A549 (cell line): ENCODE measurements around the gene CPED1.

Source experiments
- BHLHE40 ChIP-seq: IDR thresholded peaks from 2 replicates; pipeline ENCODE4 v1.6.1; 2012; ENCODE audit warnings: low read depth, low read length, inconsistent platforms
- CBX2 ChIP-seq: fragments of 200-600 bp; sonication (generic); IDR thresholded peaks from 2 replicates; pipeline ENCODE4 v1.6.1; 2016; ENCODE audit warnings: low read depth, mild to moderate bottlenecking, borderline replicate concordance
- CEBPB ChIP-seq, 2 experiments: fragments of >200 bp in 1 of 2; sonication (Bioruptor Twin) in 1 of 2; formaldehyde crosslinking in 1 of 2; IDR thresholded peaks; 2 replicates each; pipeline ENCODE4 v1.6.1; 2012 to 2016
- CHD4 ChIP-seq: fragments of 200-600 bp; sonication (generic); IDR thresholded peaks from 2 replicates; pipeline ENCODE4 v1.6.1; 2016; ENCODE audit warnings: antibody characterized with exemption, mild to moderate bottlenecking, borderline replicate concordance
- JUNB ChIP-seq: fragments of >200 bp; sonication (Bioruptor Twin); formaldehyde crosslinking; IDR thresholded peaks from 2 replicates; pipeline ENCODE4 v1.6.1; 2016
- POLR2A ChIP-seq: IDR thresholded peaks from 2 replicates; pipeline ENCODE4 v1.6.1; 2012; ENCODE audit warnings: mild to moderate bottlenecking, low read length
- POLR2AphosphoS2 ChIP-seq: conservative IDR thresholded peaks from 2 replicates; pipeline ENCODE4 v1.6.1; 2012; ENCODE audit warnings: low read length, improper control_type of control experiment, inconsistent platforms
- RNF2 ChIP-seq: fragments of 200-600 bp; sonication (generic); IDR thresholded peaks from 2 replicates; pipeline ENCODE4 v1.6.1; 2016; ENCODE audit warnings: low read depth, mild to moderate bottlenecking, antibody characterized with exemption, moderate library complexity, borderline replicate concordance
- ZNF302 ChIP-seq: fragments of 250-450 bp; sonication (Bioruptor Pico); IDR thresholded peaks from 2 replicates; pipeline ENCODE4 v1.9.0; 2021; ENCODE audit warnings: inconsistent platforms, mild to moderate bottlenecking, moderate library complexity
- TF ChIP-seq, protein P1 (sequence below): fragments of >200 bp; sonication (Bioruptor Twin); formaldehyde crosslinking; IDR thresholded peaks from 3 replicates; pipeline ENCODE4 v1.5.1; 2016
- TF ChIP-seq, protein P2 (sequence below): fragments of 200-600 bp; sonication (generic); IDR thresholded peaks from 2 replicates; pipeline ENCODE4 v1.6.1; 2016; ENCODE audit warnings: antibody characterized with exemption, mild to moderate bottlenecking, moderate library complexity
- TF ChIP-seq, protein P3 (sequence below): IDR thresholded peaks from 2 replicates; pipeline ENCODE4 v1.6.1; 2012
- TF ChIP-seq, protein P4 (sequence below): fragments of 450-650 bp; IDR thresholded peaks from 2 replicates; pipeline ENCODE4 v1.6.1; 2014; ENCODE audit warnings: antibody characterized with exemption

DNA sequence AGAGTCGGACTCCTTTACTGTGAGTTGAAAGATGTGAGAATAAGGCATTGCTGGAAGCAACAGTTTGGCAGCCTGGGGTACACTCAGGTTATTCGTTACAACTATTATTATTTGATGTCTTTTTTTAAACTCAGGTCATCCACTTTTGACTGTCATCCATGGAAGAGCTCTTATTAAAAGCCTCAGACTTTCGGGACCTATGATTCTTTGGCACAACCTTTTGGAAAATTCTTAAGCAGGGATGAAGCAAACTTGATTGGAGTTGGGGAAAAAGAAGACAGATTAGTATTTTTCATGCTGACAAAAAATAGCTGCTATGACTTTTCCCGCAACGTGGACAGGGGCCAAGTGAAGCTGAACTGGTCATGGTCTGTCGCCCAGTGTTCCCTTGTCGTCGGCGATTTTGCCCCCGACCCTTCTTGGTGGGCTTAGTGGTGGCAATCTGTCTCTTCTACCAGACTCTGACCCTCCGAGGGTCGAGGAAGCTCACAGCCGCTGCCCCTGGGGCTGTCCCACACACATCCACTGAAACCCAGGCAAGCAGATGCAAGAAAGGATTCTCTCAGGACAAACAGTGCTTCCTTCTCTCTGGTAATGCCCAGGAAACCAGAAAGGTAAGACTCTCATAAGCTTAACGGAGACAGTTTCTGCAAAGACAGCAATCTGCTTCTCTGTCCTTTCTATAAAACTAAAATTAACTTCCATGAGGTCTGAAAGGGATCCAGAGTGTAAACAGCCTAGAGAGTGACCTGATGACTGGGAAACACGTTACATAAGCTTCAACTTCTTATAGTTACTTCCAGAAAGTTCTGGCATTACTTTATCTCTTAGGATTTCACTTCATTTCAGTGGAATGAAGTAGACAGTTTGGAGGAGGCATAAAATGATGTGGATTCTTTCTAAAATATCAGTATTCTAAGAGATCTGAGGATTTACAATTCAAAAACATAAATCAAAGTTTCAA is 1.0 kb downstream of the CPED1 start:
- no peak for TF ChIP-seq CHD4
- TF ChIP-seq, protein P1, sequence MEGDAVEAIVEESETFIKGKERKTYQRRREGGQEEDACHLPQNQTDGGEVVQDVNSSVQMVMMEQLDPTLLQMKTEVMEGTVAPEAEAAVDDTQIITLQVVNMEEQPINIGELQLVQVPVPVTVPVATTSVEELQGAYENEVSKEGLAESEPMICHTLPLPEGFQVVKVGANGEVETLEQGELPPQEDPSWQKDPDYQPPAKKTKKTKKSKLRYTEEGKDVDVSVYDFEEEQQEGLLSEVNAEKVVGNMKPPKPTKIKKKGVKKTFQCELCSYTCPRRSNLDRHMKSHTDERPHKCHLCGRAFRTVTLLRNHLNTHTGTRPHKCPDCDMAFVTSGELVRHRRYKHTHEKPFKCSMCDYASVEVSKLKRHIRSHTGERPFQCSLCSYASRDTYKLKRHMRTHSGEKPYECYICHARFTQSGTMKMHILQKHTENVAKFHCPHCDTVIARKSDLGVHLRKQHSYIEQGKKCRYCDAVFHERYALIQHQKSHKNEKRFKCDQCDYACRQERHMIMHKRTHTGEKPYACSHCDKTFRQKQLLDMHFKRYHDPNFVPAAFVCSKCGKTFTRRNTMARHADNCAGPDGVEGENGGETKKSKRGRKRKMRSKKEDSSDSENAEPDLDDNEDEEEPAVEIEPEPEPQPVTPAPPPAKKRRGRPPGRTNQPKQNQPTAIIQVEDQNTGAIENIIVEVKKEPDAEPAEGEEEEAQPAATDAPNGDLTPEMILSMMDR = no peak
- no peak for TF ChIP-seq POLR2A
- TF ChIP-seq CEBPB (IDR thresholded peaks at IDR 0.05) = no peak
- TF ChIP-seq, protein P2, sequence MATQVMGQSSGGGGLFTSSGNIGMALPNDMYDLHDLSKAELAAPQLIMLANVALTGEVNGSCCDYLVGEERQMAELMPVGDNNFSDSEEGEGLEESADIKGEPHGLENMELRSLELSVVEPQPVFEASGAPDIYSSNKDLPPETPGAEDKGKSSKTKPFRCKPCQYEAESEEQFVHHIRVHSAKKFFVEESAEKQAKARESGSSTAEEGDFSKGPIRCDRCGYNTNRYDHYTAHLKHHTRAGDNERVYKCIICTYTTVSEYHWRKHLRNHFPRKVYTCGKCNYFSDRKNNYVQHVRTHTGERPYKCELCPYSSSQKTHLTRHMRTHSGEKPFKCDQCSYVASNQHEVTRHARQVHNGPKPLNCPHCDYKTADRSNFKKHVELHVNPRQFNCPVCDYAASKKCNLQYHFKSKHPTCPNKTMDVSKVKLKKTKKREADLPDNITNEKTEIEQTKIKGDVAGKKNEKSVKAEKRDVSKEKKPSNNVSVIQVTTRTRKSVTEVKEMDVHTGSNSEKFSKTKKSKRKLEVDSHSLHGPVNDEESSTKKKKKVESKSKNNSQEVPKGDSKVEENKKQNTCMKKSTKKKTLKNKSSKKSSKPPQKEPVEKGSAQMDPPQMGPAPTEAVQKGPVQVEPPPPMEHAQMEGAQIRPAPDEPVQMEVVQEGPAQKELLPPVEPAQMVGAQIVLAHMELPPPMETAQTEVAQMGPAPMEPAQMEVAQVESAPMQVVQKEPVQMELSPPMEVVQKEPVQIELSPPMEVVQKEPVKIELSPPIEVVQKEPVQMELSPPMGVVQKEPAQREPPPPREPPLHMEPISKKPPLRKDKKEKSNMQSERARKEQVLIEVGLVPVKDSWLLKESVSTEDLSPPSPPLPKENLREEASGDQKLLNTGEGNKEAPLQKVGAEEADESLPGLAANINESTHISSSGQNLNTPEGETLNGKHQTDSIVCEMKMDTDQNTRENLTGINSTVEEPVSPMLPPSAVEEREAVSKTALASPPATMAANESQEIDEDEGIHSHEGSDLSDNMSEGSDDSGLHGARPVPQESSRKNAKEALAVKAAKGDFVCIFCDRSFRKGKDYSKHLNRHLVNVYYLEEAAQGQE = no peak
- TF ChIP-seq ZNF302 = no peak
- TF ChIP-seq, protein P3, sequence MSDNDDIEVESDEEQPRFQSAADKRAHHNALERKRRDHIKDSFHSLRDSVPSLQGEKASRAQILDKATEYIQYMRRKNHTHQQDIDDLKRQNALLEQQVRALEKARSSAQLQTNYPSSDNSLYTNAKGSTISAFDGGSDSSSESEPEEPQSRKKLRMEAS = no peak
- TF ChIP-seq RNF2 = no peak
- TF ChIP-seq CBX2 = no peak
- TF ChIP-seq, protein P4, sequence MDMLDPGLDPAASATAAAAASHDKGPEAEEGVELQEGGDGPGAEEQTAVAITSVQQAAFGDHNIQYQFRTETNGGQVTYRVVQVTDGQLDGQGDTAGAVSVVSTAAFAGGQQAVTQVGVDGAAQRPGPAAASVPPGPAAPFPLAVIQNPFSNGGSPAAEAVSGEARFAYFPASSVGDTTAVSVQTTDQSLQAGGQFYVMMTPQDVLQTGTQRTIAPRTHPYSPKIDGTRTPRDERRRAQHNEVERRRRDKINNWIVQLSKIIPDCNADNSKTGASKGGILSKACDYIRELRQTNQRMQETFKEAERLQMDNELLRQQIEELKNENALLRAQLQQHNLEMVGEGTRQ = no peak
- TF ChIP-seq JUNB = no peak
- TF ChIP-seq BHLHE40 = no peak
- TF ChIP-seq POLR2AphosphoS2 = no peak
